Activated B cell treated with CpG ODN at 0.5 μM for 24 hours (primary cell): ENCODE measurements around the gene NCAPD2. TPM values are rescaled to one million over a fixed set of nuclear protein-coding genes. Genes with fewer than 3 reads are reported as not detected.

Experiments used
- ATAC-seq: fragments of 200-7000 bp; cut with Tn5 transposase; one replicate; pipeline ENCODE4 v1.10.0; 2021; ENCODE audit warnings: low read depth, mild to moderate bottlenecking, moderate library complexity
- CTCF ChIA-PET: fragments of 350-600 bp; sonication (Branson Sonifier 250); formaldehyde crosslinking; loops from one replicate; lab custom pipeline; 2021; ENCODE audit warnings: antibody characterized with exemption; lab: Charles Lee
- POLR2A ChIA-PET: fragments of 350-600 bp; sonication (Branson Sonifier 250); formaldehyde crosslinking; loops from one replicate; lab custom pipeline; 2021; ENCODE audit warnings: antibody characterized with exemption; lab: Charles Lee
- DNase-seq: peaks from one replicate; pipeline ENCODE4 v3.0.0; 2022
- H3K27ac Mint-ChIP-seq: one replicate; pipeline ENCODE4 v1.8.0; 2020; ENCODE audit warnings: mixed read lengths
- H3K27me3 Mint-ChIP-seq: one replicate; pipeline ENCODE4 v1.8.0; 2021; ENCODE audit warnings: mixed read lengths
- H3K36me3 Mint-ChIP-seq: one replicate; pipeline ENCODE4 v1.8.0; 2021; ENCODE audit warnings: low read depth, mixed read lengths
- H3K4me1 Mint-ChIP-seq: one replicate; pipeline ENCODE4 v1.8.0; 2021; ENCODE audit warnings: mixed read lengths
- H3K4me3 Mint-ChIP-seq: one replicate; pipeline ENCODE4 v1.8.0; 2020; ENCODE audit warnings: mild to moderate bottlenecking, mixed read lengths
- H3K9me3 Mint-ChIP-seq: one replicate; pipeline ENCODE4 v1.8.0; 2020; ENCODE audit warnings: mixed read lengths
- CTCF ChIP-seq: fragments of 200-600 bp; IDR thresholded peaks from one replicate; pipeline ENCODE4 v1.8.0; 2022; ENCODE audit warnings: antibody characterized with exemption, mild to moderate bottlenecking
- intact Hi-C: fragments of 100-400 bp; cut with micrococcal nuclease; formaldehyde crosslinking; loops from one replicate; pipeline ENCODE4 v1.15.1; 2024
- total RNA-seq: library from RNA; stranded (reverse); gene quantifications from 2 replicates; pipeline ENCODE4 v1.2.3, GENCODE V29; 2022

Gene NCAPD2
- total RNA-seq, 1 donor from 2014 or later, result 40.9 TPM

- Mint-ChIP-seq H3K27ac (no peak overlapping the region), H3K27me3 (no peaks in the 10 kb centered on the region), H3K4me1 (peaks cover 48% of the 10 kb centered on the region), H3K36me3 (peaks cover 50% of the 10 kb centered on the region), H3K4me3 (no peak overlapping the region), H3K9me3 (no peaks in the 10 kb centered on the region)
- no peak for TF ChIP-seq CTCF
- intact Hi-C loops, result loop anchor here (5.0 kb wide), 2 partner anchors 217 to 552 kb away; no protein-coding TSS in a partner anchor
- ATAC-seq, result no peak
- ChIA-PET CTCF (interaction anchor here (0.9 to 4.3 kb wide), 8 partner anchors 14 to 122 kb away, joined by 4 to 111 read pairs (median 14); partner anchors contain the start of gene VAMP1), POLR2A (interaction anchor here (0.6 to 4.2 kb wide), 12 partner anchors 8 to 343 kb away, joined by 3 to 43 read pairs (median 4); partner anchors contain the start of genes MRPL51 and VAMP1)
- no peak for DNase-seq
Observed at GRCh38 chr12:6539314-6539682, 45.4 kb downstream of the NCAPD2 start.

- POLR2A ChIA-PET, result interaction anchor here (0.6 to 4.2 kb wide), 12 partner anchors 8 to 344 kb away, joined by 3 to 43 read pairs (median 4); partner anchors contain the start of genes MRPL51 and VAMP1
- H3K36me3 Mint-ChIP-seq, result peaks cover 51% of the 10 kb centered on the region
- DNase-seq, result no peak
- CTCF ChIA-PET, result interaction anchor here (0.9 to 4.3 kb wide), 9 partner anchors 13 to 254 kb away, joined by 3 to 111 read pairs (median 5); partner anchors contain the start of gene VAMP1
- H3K27me3 Mint-ChIP-seq, result no peaks in the 10 kb centered on the region
- ATAC-seq, result no peak
- H3K4me1 Mint-ChIP-seq, result peaks cover 48% of the 10 kb centered on the region
- no peak for TF ChIP-seq CTCF
- no peak overlapping the region for H3K4me3 Mint-ChIP-seq
- no peaks in the 10 kb centered on the region for H3K9me3 Mint-ChIP-seq
- H3K27ac Mint-ChIP-seq, result no peak overlapping the region
- intact Hi-C loops, result loop anchor here (5.0 kb wide), 2 partner anchors 217 to 552 kb away; no protein-coding TSS in a partner anchor
Observed at GRCh38 chr12:6539707-6540134, 45.8 kb downstream of the NCAPD2 start.

GRCh38 chr12:6540181-6540877 lies 46.4 kb downstream of the NCAPD2 start:
- ChIA-PET CTCF (interaction anchor here (1.2 to 4.3 kb wide), 6 partner anchors 13 to 254 kb away, joined by 3 to 111 read pairs (median 14); no protein-coding TSS in a partner anchor), POLR2A (interaction anchor here (0.9 to 4.2 kb wide), 9 partner anchors 9 to 344 kb away, joined by 3 to 43 read pairs (median 4); partner anchors contain the start of genes MRPL51 and VAMP1)
- Mint-ChIP-seq H3K36me3 (peaks cover 50% of the 10 kb centered on the region), H3K27ac (peak overlapping the region; percentile 74), H3K4me1 (peaks cover 46% of the 10 kb centered on the region), H3K9me3 (no peaks in the 10 kb centered on the region), H3K27me3 (no peaks in the 10 kb centered on the region), H3K4me3 (peak overlapping the region; percentile 77)
- intact Hi-C loops, result no loop called here
- TF ChIP-seq CTCF, result no peak
- DNase-seq (no peak), ATAC-seq (peak; percentile 45)

- Mint-ChIP-seq H3K36me3 (peaks cover 56% of the 10 kb centered on the region), H3K9me3 (no peaks in the 10 kb centered on the region), H3K4me3 (no peak overlapping the region), H3K27ac (no peak overlapping the region), H3K27me3 (no peaks in the 10 kb centered on the region), H3K4me1 (peaks cover 34% of the 10 kb centered on the region)
- POLR2A ChIA-PET, result interaction anchor here (0.6 to 4.2 kb wide), 6 partner anchors 12 to 405 kb away, joined by 3 to 43 read pairs (median 4); partner anchors contain the start of gene VAMP1
- DNase-seq (no peak), ATAC-seq (no peak)
- intact Hi-C loops, result no loop called here
- CTCF ChIA-PET, result interaction anchor here (4.3 kb wide), 1 partner anchor 116 kb away, joined by 111 read pairs; no protein-coding TSS in a partner anchor
- TF ChIP-seq CTCF, result no peak
Observed at GRCh38 chr12:6541371-6542165, 47.7 kb downstream of the NCAPD2 start.
